Measurements from ENCODE around the gene TRABD2B.

TRABD2B gene

GRCh38 chr1:47788761-47789160 is 208.4 kb downstream of the TRABD2B start:
- no peak for DNase-seq

GRCh38 chr1:47787560-47787959 is 209.6 kb downstream of the TRABD2B start:
- no peak for DNase-seq

- no peak for DNase-seq
Measured at GRCh38 chr1:47786316-47786715, 210.9 kb downstream of the TRABD2B start.

GRCh38 chr1:47785561-47786271 is 211.5 kb downstream of the TRABD2B start:
- DNase-seq = peak in 1 of 2 experiments; percentile 25

GRCh38 chr1:47785118-47785517 is 212.1 kb downstream of the TRABD2B start:
- no peak for DNase-seq

- no peak for DNase-seq
Measured at GRCh38 chr1:47784497-47784822, 212.7 kb downstream of the TRABD2B start.

- no peak for DNase-seq
Measured at GRCh38 chr1:47783638-47784496, 213.3 kb downstream of the TRABD2B start.

- DNase-seq = no peak
Measured at GRCh38 chr1:47782414-47783166, 214.6 kb downstream of the TRABD2B start.

GRCh38 chr1:47781171-47781959 is 215.8 kb downstream of the TRABD2B start:
- no peak for DNase-seq

- DNase-seq = no peak
Measured at GRCh38 chr1:47780469-47780995, 216.7 kb downstream of the TRABD2B start.

- no peak for DNase-seq
Measured at GRCh38 chr1:47779613-47780012, 217.6 kb downstream of the TRABD2B start.

GRCh38 chr1:47778280-47778679 is 218.9 kb downstream of the TRABD2B start:
- DNase-seq = no peak

GRCh38 chr1:47777322-47777721 is 219.9 kb downstream of the TRABD2B start:
- DNase-seq = no peak

- DNase-seq = no peak
Measured at GRCh38 chr1:47776667-47777131, 220.5 kb downstream of the TRABD2B start.

- DNase-seq = no peak
Measured at GRCh38 chr1:47774986-47775834, 222.0 kb downstream of the TRABD2B start.

- DNase-seq = no peak
Measured at GRCh38 chr1:47772960-47773682, 224.1 kb downstream of the TRABD2B start.

GRCh38 chr1:47772281-47772680 is 224.9 kb downstream of the TRABD2B start:
- DNase-seq = no peak

- DNase-seq = no peak
Measured at GRCh38 chr1:47771751-47772150, 225.4 kb downstream of the TRABD2B start.

GRCh38 chr1:47769983-47770382 is 227.2 kb downstream of the TRABD2B start:
- no peak for DNase-seq

GRCh38 chr1:47769295-47769694 is 227.9 kb downstream of the TRABD2B start:
- DNase-seq = no peak

- no peak for DNase-seq
Measured at GRCh38 chr1:47767741-47768100, 229.5 kb downstream of the TRABD2B start.

Measured in cerebellar nuclear complex (tissue), 1 donor.